Sigmoid colon (tissue), 4 donors: ENCODE measurements around the gene PPP4R4.

Experiments used
- POLR2A ChIP-seq, 2 donors: fragments of 450-650 bp; IDR thresholded peaks; one replicate each; pipeline ENCODE4 v1.6.1; 2016; ENCODE audit warnings: antibody characterized with exemption in 2 of 2, mild to moderate bottlenecking in 2 of 2, moderate library complexity in 2 of 2
- POLR2AphosphoS5 ChIP-seq, 4 donors: sonication (generic); formaldehyde crosslinking; IDR thresholded peaks; one replicate each; pipeline ENCODE4 v1.6.1; 2017; ENCODE audit warnings: antibody characterized with exemption in 4 of 4
- TF ChIP-seq, protein P1 (sequence below), 4 experiments: fragments of 450-650 bp in 3 of 4; fragments of 200-600 bp in 1 of 4; IDR thresholded peaks; one replicate each; pipeline ENCODE4 v1.5.1; 2016 to 2019; ENCODE audit warnings: antibody characterized with exemption in 4 of 4, mild to moderate bottlenecking in 3 of 4, moderate library complexity in 2 of 4

DNA sequence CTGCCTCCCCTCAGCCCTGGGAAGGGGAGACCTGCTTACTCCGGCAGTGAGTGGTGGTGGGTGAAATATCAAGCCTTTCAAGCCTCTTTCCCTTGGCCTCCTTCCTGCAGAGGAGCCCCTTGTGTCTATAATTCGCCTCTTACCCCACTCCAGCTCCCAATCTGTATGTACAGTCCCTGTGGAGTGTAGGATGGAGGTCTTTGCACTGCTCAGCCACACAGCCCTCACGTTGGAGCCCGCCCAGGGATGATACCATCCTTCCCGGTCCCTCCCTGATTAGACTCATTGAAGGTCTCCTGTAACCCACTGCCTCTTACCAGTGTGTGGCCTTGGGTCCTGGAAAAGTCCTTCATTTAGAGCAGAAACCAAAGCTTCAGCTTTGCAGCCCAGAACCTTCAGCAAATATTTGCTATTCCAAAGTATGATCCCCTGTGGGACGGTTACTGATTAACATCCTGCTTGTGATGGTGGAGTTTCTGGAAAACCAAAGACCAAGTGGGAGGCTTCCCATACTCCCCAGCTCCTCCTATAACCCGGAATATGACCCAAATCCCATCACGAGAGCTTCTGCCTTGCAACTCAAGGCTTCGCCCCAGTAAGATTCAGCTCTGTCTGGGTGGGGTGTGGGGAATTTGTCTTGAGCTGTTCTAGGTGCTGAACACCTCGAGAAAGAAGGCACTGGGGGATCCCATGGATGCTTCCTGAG lies 118.9 kb downstream of the PPP4R4 start, which contains the start of gene SERPINA10:
- TF ChIP-seq POLR2AphosphoS5 (IDR thresholded peaks at IDR 0.05) (no peak), POLR2A (IDR thresholded peaks at IDR 0.05) (no peak)
- TF ChIP-seq, protein P1, sequence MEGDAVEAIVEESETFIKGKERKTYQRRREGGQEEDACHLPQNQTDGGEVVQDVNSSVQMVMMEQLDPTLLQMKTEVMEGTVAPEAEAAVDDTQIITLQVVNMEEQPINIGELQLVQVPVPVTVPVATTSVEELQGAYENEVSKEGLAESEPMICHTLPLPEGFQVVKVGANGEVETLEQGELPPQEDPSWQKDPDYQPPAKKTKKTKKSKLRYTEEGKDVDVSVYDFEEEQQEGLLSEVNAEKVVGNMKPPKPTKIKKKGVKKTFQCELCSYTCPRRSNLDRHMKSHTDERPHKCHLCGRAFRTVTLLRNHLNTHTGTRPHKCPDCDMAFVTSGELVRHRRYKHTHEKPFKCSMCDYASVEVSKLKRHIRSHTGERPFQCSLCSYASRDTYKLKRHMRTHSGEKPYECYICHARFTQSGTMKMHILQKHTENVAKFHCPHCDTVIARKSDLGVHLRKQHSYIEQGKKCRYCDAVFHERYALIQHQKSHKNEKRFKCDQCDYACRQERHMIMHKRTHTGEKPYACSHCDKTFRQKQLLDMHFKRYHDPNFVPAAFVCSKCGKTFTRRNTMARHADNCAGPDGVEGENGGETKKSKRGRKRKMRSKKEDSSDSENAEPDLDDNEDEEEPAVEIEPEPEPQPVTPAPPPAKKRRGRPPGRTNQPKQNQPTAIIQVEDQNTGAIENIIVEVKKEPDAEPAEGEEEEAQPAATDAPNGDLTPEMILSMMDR (IDR thresholded peaks at IDR 0.05), result no peak
